Smooth muscle cell (in vitro differentiated cells): ENCODE measurements around the gene MAPK6. TPM values are rescaled to one million over a fixed set of nuclear protein-coding genes. Genes with fewer than 3 reads are reported as not detected.

Experiments used
- DNase-seq: peaks from one replicate; lab custom pipeline; 2025; ENCODE audit not compliant: unreplicated experiment; lab: John Stamatoyannopoulos, UW
- H2AFZ ChIP-seq: fragments of 200-600 bp; sonication (generic); 2 replicates; pipeline ENCODE4 v1.6.0; 2016; ENCODE audit warnings: antibody characterized with exemption, low read depth, mild to moderate bottlenecking
- H3F3A ChIP-seq: fragments of 200-600 bp; sonication (generic); 2 replicates; pipeline ENCODE4 v1.6.0; 2017; ENCODE audit warnings: antibody characterized with exemption, low read depth
- H3K27ac ChIP-seq: fragments of 200-600 bp; sonication (generic); 2 replicates; pipeline ENCODE4 v1.5.1; 2016; ENCODE audit warnings: low read depth, mild to moderate bottlenecking
- H3K27me3 ChIP-seq: fragments of 200-600 bp; sonication (generic); 2 replicates; pipeline ENCODE4 v1.6.1; 2016; ENCODE audit warnings: low read depth, mild to moderate bottlenecking
- H3K36me3 ChIP-seq: fragments of 200-600 bp; sonication (generic); 2 replicates; pipeline ENCODE4 v1.5.1; 2016; ENCODE audit warnings: low read depth
- H3K4me1 ChIP-seq: fragments of 200-600 bp; sonication (generic); 2 replicates; pipeline ENCODE4 v1.5.1; 2016; ENCODE audit warnings: low read depth
- H3K4me2 ChIP-seq: fragments of 200-600 bp; sonication (generic); 2 replicates; pipeline ENCODE4 v1.6.0; 2016; ENCODE audit warnings: mild to moderate bottlenecking
- H3K4me3 ChIP-seq: fragments of 200-600 bp; sonication (generic); 2 replicates; pipeline ENCODE4 v1.5.1; 2016; ENCODE audit warnings: mild to moderate bottlenecking
- H3K79me2 ChIP-seq: fragments of 200-600 bp; sonication (generic); 2 replicates; pipeline ENCODE4 v1.6.0; 2016; ENCODE audit warnings: low read depth, mild to moderate bottlenecking
- H3K9ac ChIP-seq: fragments of 200-600 bp; sonication (generic); 2 replicates; pipeline ENCODE4 v1.6.0; 2016; ENCODE audit warnings: low read depth
- H3K9me3 ChIP-seq: fragments of 200-600 bp; sonication (generic); replicated peaks from 2 replicates; pipeline ENCODE4 v1.5.1; 2016; ENCODE audit warnings: low read depth
- H4K20me1 ChIP-seq: fragments of 200-600 bp; sonication (generic); 2 replicates; pipeline ENCODE4 v1.6.0; 2016; ENCODE audit warnings: low read depth
- WGBS: methylation state at CpG from one replicate; pipeline ENCODE4 v1.1.7; 2016; ENCODE audit warnings: low lambda C conversion rate; 5-methylcytosine and 5-hydroxymethylcytosine counted together
- polyA plus RNA-seq: library from polyadenylated mRNA; unstranded; fragments of >200 nt; fragmentation: Nextera tagmentation; extraction: Ambion mirVana; gene quantifications from 2 replicates; pipeline ENCODE4 v1.2.1, GENCODE V29; 2016
- total RNA-seq: library from RNA; depleted of rRNA; stranded (reverse); fragments of >200 nt; gene quantifications from 2 replicates; pipeline ENCODE4 v1.2.3, GENCODE V29; 2014
- TF ChIP-seq, protein P1 (sequence below): fragments of 200-600 bp; sonication (generic); IDR thresholded peaks from 2 replicates; pipeline ENCODE4 v1.5.1; 2017; ENCODE audit warnings: borderline replicate concordance, mild to moderate bottlenecking, antibody characterized with exemption; ENCODE audit not compliant: insufficient read depth, poor library complexity, severe bottlenecking

The MAPK6 gene
- total and polyA plus RNA-seq, 2 experiments from 2014 or later = 38.6 to 107 TPM

- Histone ChIP-seq H2AFZ (no peak overlapping the region), H4K20me1 (peaks cover 9% of the 10 kb centered on the region), H3K4me2 (no peak overlapping the region), H3K4me3 (no peak overlapping the region), H3K9me3 (no peaks in the 10 kb centered on the region), H3K36me3 (no peaks in the 10 kb centered on the region), H3K27me3 (no peaks in the 10 kb centered on the region), H3K4me1 (peaks cover 13% of the 10 kb centered on the region), H3K9ac (no peak overlapping the region), H3K27ac (no peak overlapping the region), H3F3A (no peaks in the 10 kb centered on the region), H3K79me2 (peaks cover 24% of the 10 kb centered on the region)
- no peak for DNase-seq
- 98% methylated on average over 4 of the region's 4 CpGs for WGBS
- TF ChIP-seq, protein P1, sequence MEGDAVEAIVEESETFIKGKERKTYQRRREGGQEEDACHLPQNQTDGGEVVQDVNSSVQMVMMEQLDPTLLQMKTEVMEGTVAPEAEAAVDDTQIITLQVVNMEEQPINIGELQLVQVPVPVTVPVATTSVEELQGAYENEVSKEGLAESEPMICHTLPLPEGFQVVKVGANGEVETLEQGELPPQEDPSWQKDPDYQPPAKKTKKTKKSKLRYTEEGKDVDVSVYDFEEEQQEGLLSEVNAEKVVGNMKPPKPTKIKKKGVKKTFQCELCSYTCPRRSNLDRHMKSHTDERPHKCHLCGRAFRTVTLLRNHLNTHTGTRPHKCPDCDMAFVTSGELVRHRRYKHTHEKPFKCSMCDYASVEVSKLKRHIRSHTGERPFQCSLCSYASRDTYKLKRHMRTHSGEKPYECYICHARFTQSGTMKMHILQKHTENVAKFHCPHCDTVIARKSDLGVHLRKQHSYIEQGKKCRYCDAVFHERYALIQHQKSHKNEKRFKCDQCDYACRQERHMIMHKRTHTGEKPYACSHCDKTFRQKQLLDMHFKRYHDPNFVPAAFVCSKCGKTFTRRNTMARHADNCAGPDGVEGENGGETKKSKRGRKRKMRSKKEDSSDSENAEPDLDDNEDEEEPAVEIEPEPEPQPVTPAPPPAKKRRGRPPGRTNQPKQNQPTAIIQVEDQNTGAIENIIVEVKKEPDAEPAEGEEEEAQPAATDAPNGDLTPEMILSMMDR = no peak
These were observed 45.2 kb upstream of the MAPK6 start for GRCh38 chr15:51973775-51974174.

GRCh38 chr15:51982013-51982769 lies 36.8 kb upstream of the MAPK6 start:
- Histone ChIP-seq H3F3A (no peaks in the 10 kb centered on the region), H3K4me1 (no peaks in the 10 kb centered on the region), H3K9ac (peak overlapping the region; percentile 19), H3K9me3 (no peaks in the 10 kb centered on the region), H3K27ac (peak overlapping the region; percentile 14), H3K4me3 (no peak overlapping the region), H3K79me2 (no peaks in the 10 kb centered on the region), H3K27me3 (no peaks in the 10 kb centered on the region), H3K36me3 (no peaks in the 10 kb centered on the region), H4K20me1 (no peaks in the 10 kb centered on the region), H2AFZ (peak overlapping the region; percentile 49), H3K4me2 (peak overlapping the region; percentile 68)
- no peak for DNase-seq
- 37% methylated on average over 7 of the region's 7 CpGs for WGBS
- TF ChIP-seq, protein P1 = peak; percentile 63

GRCh38 chr15:51982770-51983103 lies 36.3 kb upstream of the MAPK6 start:
- Histone ChIP-seq H3K9ac (no peak overlapping the region), H3K27me3 (no peaks in the 10 kb centered on the region), H3K4me2 (no peak overlapping the region), H3K4me3 (no peak overlapping the region), H3K79me2 (no peaks in the 10 kb centered on the region), H4K20me1 (no peaks in the 10 kb centered on the region), H3K4me1 (no peaks in the 10 kb centered on the region), H3K27ac (no peak overlapping the region), H3F3A (no peaks in the 10 kb centered on the region), H3K9me3 (no peaks in the 10 kb centered on the region), H2AFZ (no peak overlapping the region), H3K36me3 (no peaks in the 10 kb centered on the region)
- no peak for DNase-seq
- TF ChIP-seq, protein P1 = no peak

DNA sequence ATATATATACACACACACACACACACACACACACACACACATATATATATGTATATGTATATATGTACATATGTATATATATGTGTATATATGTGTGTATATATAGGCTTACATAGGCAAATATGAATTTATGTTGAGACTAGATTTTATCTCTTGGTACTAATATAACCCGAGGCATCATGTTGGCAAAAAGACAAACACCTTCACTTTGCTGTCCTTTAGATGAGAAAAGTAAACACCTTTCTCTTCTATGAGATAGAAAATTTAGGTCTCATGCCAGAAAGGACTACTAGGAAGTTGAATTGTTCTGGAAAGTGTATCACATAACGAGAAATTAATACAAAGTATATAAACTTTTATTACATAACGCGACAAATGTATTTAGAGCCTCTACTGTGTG lies 27.9 kb upstream of the MAPK6 start:
- TF ChIP-seq, protein P1 = no peak
- Histone ChIP-seq H3K27me3 (no peaks in the 10 kb centered on the region), H3K9ac (no peak overlapping the region)

More for the DNA sequence above, 27.9 kb upstream of the MAPK6 start:
- H4K20me1 ChIP-seq = no peaks in the 10 kb centered on the region
- H3K4me1 ChIP-seq = no peaks in the 10 kb centered on the region
- H3K4me2 ChIP-seq = no peak overlapping the region
- H2AFZ ChIP-seq = no peak overlapping the region
- no peak overlapping the region for H3K4me3 ChIP-seq
- WGBS = 96% methylated on average over 4 of the region's 4 CpGs
- no peaks in the 10 kb centered on the region for H3F3A ChIP-seq
- H3K79me2 ChIP-seq = no peaks in the 10 kb centered on the region
- no peaks in the 10 kb centered on the region for H3K36me3 ChIP-seq
- DNase-seq = no peak
- H3K9me3 ChIP-seq = no peaks in the 10 kb centered on the region
- H3K27ac ChIP-seq = no peak overlapping the region
